Suprapubic skin (tissue), 4 donors: ENCODE measurements around the gene MAGEB2. TPM values are rescaled to one million over a fixed set of nuclear protein-coding genes. Genes with fewer than 3 reads are reported as not detected.

Source experiments
- DNase-seq, 2 donors: peaks; one replicate each; pipeline ENCODE4 v3.0.0-alpha.2; 2019; ENCODE audit warnings: low spot score in 2 of 2
- H3K27ac ChIP-seq: fragments of 200-600 bp; sonication (generic); one replicate; pipeline ENCODE4 v1.5.1; 2019
- H3K27me3 ChIP-seq: fragments of 200-600 bp; sonication (generic); one replicate; pipeline ENCODE4 v1.5.1; 2019
- H3K36me3 ChIP-seq: fragments of 200-600 bp; sonication (generic); one replicate; pipeline ENCODE4 v1.5.1; 2019
- H3K4me1 ChIP-seq: fragments of 200-600 bp; sonication (generic); one replicate; pipeline ENCODE4 v1.5.1; 2019
- H3K4me3 ChIP-seq: fragments of 200-600 bp; sonication (generic); one replicate; pipeline ENCODE4 v1.5.1; 2019; ENCODE audit warnings: mild to moderate bottlenecking
- H3K9me3 ChIP-seq: fragments of 200-600 bp; sonication (generic); one replicate; pipeline ENCODE4 v1.5.1; 2019
- EP300 ChIP-seq: sonication (generic); formaldehyde crosslinking; IDR thresholded peaks from one replicate; pipeline ENCODE4 v1.6.1; 2017; ENCODE audit warnings: antibody characterized with exemption
- POLR2A ChIP-seq, 2 donors: fragments of 450-650 bp; IDR thresholded peaks; one replicate each; pipeline ENCODE4 v1.6.1; 2017; ENCODE audit warnings: antibody characterized with exemption in 2 of 2, mild to moderate bottlenecking in 2 of 2, moderate library complexity in 2 of 2
- POLR2AphosphoS5 ChIP-seq, 3 donors: sonication (generic); formaldehyde crosslinking; IDR thresholded peaks; one replicate each; pipeline ENCODE4 v1.6.1; 2017; ENCODE audit warnings: antibody characterized with exemption in 3 of 3
- WGBS: methylation state at CpG from one replicate; pipeline ENCODE4 v1.1.5; 2018; 5-methylcytosine and 5-hydroxymethylcytosine counted together
- total RNA-seq, 4 donors: library from RNA; depleted of rRNA; stranded (reverse); fragments of >200 nt; gene quantifications; one replicate each; pipeline ENCODE4 v1.1.0, GENCODE V29; 2016
- TF ChIP-seq, protein P1 (sequence below), 2 donors: fragments of 200-600 bp in 1 of 2; fragments of 450-650 bp in 1 of 2; sonication (generic) in 1 of 2; IDR thresholded peaks; one replicate each; pipeline ENCODE4 v1.5.1; 2016 to 2019; ENCODE audit warnings: antibody characterized with exemption in 2 of 2, mild to moderate bottlenecking in 1 of 2, moderate library complexity in 1 of 2

Gene MAGEB2
- total RNA-seq, 4 donors from 2014 or later = not detected

DNA sequence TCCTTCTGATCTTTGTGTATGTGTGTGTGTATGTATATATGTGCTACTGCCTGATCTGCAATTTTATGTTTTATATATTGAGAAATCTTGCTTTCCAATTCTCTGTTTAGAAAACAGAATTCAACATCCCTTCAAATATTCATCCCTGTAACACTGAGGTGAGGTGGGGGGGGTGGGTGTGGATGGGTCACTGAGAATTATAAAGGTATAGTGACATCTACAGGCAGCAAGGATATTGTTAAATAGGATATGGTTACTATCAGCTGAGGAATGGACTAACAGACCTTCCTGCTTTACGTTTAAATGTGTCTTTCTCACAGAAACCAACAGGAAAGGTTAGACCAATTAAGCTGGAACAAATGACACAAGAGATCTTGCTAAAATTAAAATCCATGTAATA, 19.0 kb upstream of the MAGEB2 start:
- Histone ChIP-seq H3K36me3 (no peaks in the 10 kb centered on the region), H3K4me3 (no peak overlapping the region), H3K9me3 (no peaks in the 10 kb centered on the region), H3K4me1 (no peaks in the 10 kb centered on the region), H3K27ac (no peak overlapping the region), H3K27me3 (no peaks in the 10 kb centered on the region)
- 18% methylated on average over 1 of the region's 1 CpG for WGBS
- no peak for TF ChIP-seq POLR2A (IDR thresholded peaks at IDR 0.05)
- no peak for TF ChIP-seq POLR2AphosphoS5 (IDR thresholded peaks at IDR 0.05)
- no peak for TF ChIP-seq EP300
- TF ChIP-seq, protein P1, sequence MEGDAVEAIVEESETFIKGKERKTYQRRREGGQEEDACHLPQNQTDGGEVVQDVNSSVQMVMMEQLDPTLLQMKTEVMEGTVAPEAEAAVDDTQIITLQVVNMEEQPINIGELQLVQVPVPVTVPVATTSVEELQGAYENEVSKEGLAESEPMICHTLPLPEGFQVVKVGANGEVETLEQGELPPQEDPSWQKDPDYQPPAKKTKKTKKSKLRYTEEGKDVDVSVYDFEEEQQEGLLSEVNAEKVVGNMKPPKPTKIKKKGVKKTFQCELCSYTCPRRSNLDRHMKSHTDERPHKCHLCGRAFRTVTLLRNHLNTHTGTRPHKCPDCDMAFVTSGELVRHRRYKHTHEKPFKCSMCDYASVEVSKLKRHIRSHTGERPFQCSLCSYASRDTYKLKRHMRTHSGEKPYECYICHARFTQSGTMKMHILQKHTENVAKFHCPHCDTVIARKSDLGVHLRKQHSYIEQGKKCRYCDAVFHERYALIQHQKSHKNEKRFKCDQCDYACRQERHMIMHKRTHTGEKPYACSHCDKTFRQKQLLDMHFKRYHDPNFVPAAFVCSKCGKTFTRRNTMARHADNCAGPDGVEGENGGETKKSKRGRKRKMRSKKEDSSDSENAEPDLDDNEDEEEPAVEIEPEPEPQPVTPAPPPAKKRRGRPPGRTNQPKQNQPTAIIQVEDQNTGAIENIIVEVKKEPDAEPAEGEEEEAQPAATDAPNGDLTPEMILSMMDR (IDR thresholded peaks at IDR 0.05) = no peak
- no peak for DNase-seq

DNA sequence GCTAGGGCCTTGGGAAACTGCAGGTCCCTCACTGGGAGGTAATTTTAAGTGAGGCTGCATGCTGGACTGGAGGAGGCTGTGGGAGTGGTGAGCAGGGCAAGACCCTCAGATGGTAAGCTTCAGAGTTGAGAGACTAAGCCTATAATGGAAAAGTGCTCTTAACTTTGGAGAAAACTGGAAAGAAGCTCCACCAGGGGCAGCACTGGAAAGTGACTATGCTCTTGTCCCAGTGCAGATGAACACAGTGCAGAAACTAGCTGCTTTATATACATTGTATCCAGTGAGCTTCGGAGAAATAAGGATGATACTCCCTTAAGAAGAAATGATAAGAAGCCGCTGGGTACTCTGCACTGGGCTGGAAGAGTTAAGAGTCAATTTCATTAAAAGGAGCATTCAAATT, 3.2 kb upstream of the MAGEB2 start:
- DNase-seq = no peak
- Histone ChIP-seq H3K9me3 (no peaks in the 10 kb centered on the region), H3K4me1 (no peaks in the 10 kb centered on the region), H3K4me3 (no peak overlapping the region), H3K36me3 (no peaks in the 10 kb centered on the region), H3K27ac (no peak overlapping the region), H3K27me3 (no peaks in the 10 kb centered on the region)
- TF ChIP-seq POLR2A (IDR thresholded peaks at IDR 0.05) = no peak
- TF ChIP-seq, protein P1 (IDR thresholded peaks at IDR 0.05) = no peak
- no peak for TF ChIP-seq POLR2AphosphoS5 (IDR thresholded peaks at IDR 0.05)
- TF ChIP-seq EP300 = no peak
- WGBS = 86% methylated on average over 2 of the region's 2 CpGs

DNA sequence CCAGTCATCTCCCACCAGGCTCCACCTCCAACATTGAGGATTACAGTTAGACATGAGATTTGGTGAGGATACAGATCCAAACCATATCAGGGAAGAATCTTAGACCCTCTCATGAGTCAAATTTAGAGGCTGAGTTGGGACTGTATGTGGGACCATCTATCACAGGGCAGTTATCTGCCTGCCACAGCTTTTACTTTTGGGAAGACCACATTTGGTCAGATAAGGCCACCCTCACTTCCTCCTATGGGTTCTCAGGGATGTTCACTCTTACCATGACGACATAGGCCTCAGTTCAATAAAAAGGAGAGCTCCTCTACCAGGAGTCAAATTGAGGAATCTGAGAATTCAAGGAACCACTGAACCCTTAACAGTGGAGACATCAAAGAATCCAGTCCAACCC, 2.1 kb downstream of the MAGEB2 start:
- no peak for TF ChIP-seq POLR2AphosphoS5 (IDR thresholded peaks at IDR 0.05)
- no peak for TF ChIP-seq EP300
- TF ChIP-seq, protein P1 (IDR thresholded peaks at IDR 0.05) = no peak
- no peak for TF ChIP-seq POLR2A (IDR thresholded peaks at IDR 0.05)
- no peak overlapping the region for H3K27ac ChIP-seq
- H3K9me3 ChIP-seq = no peaks in the 10 kb centered on the region
- no peaks in the 10 kb centered on the region for H3K4me1 ChIP-seq
- H3K27me3 ChIP-seq = no peaks in the 10 kb centered on the region
- H3K36me3 ChIP-seq = no peaks in the 10 kb centered on the region
- no peak for DNase-seq
- H3K4me3 ChIP-seq = no peak overlapping the region
- 50% methylated on average over 1 of the region's 1 CpG for WGBS

DNA sequence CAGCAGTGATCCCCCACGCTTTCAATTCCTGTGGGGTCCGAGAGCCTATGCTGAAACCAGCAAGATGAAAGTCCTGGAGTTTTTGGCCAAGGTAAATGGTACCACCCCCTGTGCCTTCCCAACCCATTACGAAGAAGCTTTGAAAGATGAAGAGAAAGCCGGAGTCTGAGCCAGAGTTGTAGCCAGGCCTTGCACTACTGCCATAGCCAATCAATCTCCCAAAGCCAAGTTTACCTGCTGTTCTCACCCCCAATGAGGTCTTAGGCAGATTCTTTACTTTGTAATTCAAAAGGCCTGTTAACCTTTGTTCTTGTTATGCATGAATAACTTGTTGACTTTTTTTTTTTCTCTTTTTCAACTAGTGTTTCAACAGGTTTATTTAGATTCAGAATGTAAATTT, 4.0 kb downstream of the MAGEB2 start:
- H3K27ac ChIP-seq = no peak overlapping the region
- WGBS = 77% methylated on average over 4 of the region's 4 CpGs
- H3K36me3 ChIP-seq = no peaks in the 10 kb centered on the region
- H3K4me1 ChIP-seq = no peaks in the 10 kb centered on the region
- no peaks in the 10 kb centered on the region for H3K9me3 ChIP-seq
- no peaks in the 10 kb centered on the region for H3K27me3 ChIP-seq
- TF ChIP-seq POLR2AphosphoS5 (IDR thresholded peaks at IDR 0.05) = no peak
- TF ChIP-seq POLR2A (IDR thresholded peaks at IDR 0.05) = no peak
- TF ChIP-seq EP300 = no peak
- TF ChIP-seq, protein P1 (IDR thresholded peaks at IDR 0.05) = no peak
- H3K4me3 ChIP-seq = no peak overlapping the region
- no peak for DNase-seq

DNA sequence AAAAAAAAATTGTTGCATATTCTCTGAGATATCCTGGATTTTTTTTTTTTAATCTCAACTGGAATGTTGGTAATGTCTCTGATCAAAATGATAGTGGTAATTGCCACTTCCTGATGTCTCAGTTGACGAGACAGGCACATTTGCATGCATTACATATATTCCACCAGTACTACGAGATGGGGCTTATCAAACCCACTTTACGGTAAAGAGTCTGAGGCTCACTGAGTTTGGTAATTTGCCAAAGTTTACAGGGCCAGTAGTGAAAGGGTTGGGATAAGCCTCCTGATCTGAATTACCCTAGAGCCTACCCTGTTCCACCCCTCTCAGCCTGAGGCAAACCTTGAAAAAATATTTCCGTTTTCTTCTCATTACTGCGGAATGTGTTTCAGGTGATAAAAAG, 5.3 kb downstream of the MAGEB2 start:
- DNase-seq = no peak
- Histone ChIP-seq H3K36me3 (no peaks in the 10 kb centered on the region), H3K27me3 (no peaks in the 10 kb centered on the region), H3K9me3 (no peaks in the 10 kb centered on the region), H3K4me1 (no peaks in the 10 kb centered on the region), H3K4me3 (no peak overlapping the region), H3K27ac (no peak overlapping the region)
- 63% methylated on average over 5 of the region's 5 CpGs for WGBS
- no peak for TF ChIP-seq POLR2AphosphoS5 (IDR thresholded peaks at IDR 0.05)
- TF ChIP-seq, protein P1 (IDR thresholded peaks at IDR 0.05) = no peak
